Measurements from ENCODE around the gene ICE2. TPM values are rescaled to one million over a fixed set of nuclear protein-coding genes. Genes with fewer than 3 reads are reported as not detected.

Gene ICE2
- 48.2 and 50.3 TPM in 2 replicates for total RNA-seq
- long read RNA-seq, full-length matches to known transcripts: 130 of 211 reads
- long read RNA-seq, partial matches to known transcripts: 52 of 211 reads
- long read RNA-seq, other reads (novel, unspliced or antisense): 29 of 211 reads

- H3K36me3 Mint-ChIP-seq (ENCODE audit: unreplicated experiment): peaks cover 10% of the 10 kb centered on the region
- peak; percentile 97 for DNase-seq (ENCODE audit: extremely low spot score, unreplicated experiment)
- no peak for TF ChIP-seq CTCF (IDR thresholded peaks at IDR 0.05)
- H3K9me3 Mint-ChIP-seq (ENCODE audit: unreplicated experiment): no peaks in the 10 kb centered on the region
- H3K27me3 Mint-ChIP-seq (ENCODE audit: unreplicated experiment): peaks cover 2% of the 10 kb centered on the region
- peak within 1 kb of the TSS; percentile 88 for H3K4me3 Mint-ChIP-seq (ENCODE audit: unreplicated experiment)
- peaks cover 32% of the 10 kb centered on the region for H3K4me1 Mint-ChIP-seq (ENCODE audit: unreplicated experiment)
- H3K27ac Mint-ChIP-seq (ENCODE audit: unreplicated experiment): peak within 1 kb of the TSS; percentile 97
Measured at GRCh38 chr15:60478566-60479360, at the start of gene ICE2. Gene ICE2 (minus strand): TSS chr15:60479142. CDS start chr15:60477977, 1,165 bp downstream.

GRCh38 chr15:60528530-60528929 lies 49.6 kb upstream of the ICE2 start:
- Mint-ChIP-seq H3K36me3 (ENCODE audit: unreplicated experiment) (peaks cover 20% of the 10 kb centered on the region), H3K4me1 (ENCODE audit: unreplicated experiment) (peaks cover 11% of the 10 kb centered on the region), H3K27me3 (ENCODE audit: unreplicated experiment) (no peaks in the 10 kb centered on the region), H3K4me3 (ENCODE audit: unreplicated experiment) (no peak overlapping the region), H3K27ac (ENCODE audit: unreplicated experiment) (no peak overlapping the region), H3K9me3 (ENCODE audit: unreplicated experiment) (no peaks in the 10 kb centered on the region)
- TF ChIP-seq CTCF (IDR thresholded peaks at IDR 0.05): no peak
- no peak for DNase-seq (ENCODE audit: extremely low spot score, unreplicated experiment)

GRCh38 chr15:60527456-60527855 lies 48.5 kb upstream of the ICE2 start:
- no peaks in the 10 kb centered on the region for H3K9me3 Mint-ChIP-seq (ENCODE audit: unreplicated experiment)
- H3K4me3 Mint-ChIP-seq (ENCODE audit: unreplicated experiment): no peak overlapping the region
- H3K27ac Mint-ChIP-seq (ENCODE audit: unreplicated experiment): no peak overlapping the region
- no peak for DNase-seq (ENCODE audit: extremely low spot score, unreplicated experiment)
- no peaks in the 10 kb centered on the region for H3K27me3 Mint-ChIP-seq (ENCODE audit: unreplicated experiment)
- TF ChIP-seq CTCF (IDR thresholded peaks at IDR 0.05): no peak
- peaks cover 15% of the 10 kb centered on the region for H3K4me1 Mint-ChIP-seq (ENCODE audit: unreplicated experiment)
- H3K36me3 Mint-ChIP-seq (ENCODE audit: unreplicated experiment): peaks cover 22% of the 10 kb centered on the region

- Mint-ChIP-seq H3K27ac (ENCODE audit: unreplicated experiment) (no peak overlapping the region), H3K9me3 (ENCODE audit: unreplicated experiment) (no peaks in the 10 kb centered on the region), H3K4me1 (ENCODE audit: unreplicated experiment) (peaks cover 15% of the 10 kb centered on the region), H3K27me3 (ENCODE audit: unreplicated experiment) (no peaks in the 10 kb centered on the region), H3K4me3 (ENCODE audit: unreplicated experiment) (no peak overlapping the region), H3K36me3 (ENCODE audit: unreplicated experiment) (peaks cover 22% of the 10 kb centered on the region)
- no peak for TF ChIP-seq CTCF (IDR thresholded peaks at IDR 0.05)
- no peak for DNase-seq (ENCODE audit: extremely low spot score, unreplicated experiment)
Measured at GRCh38 chr15:60526127-60526616, 47.2 kb upstream of the ICE2 start.

- TF ChIP-seq CTCF (IDR thresholded peaks at IDR 0.05): no peak
- DNase-seq (ENCODE audit: extremely low spot score, unreplicated experiment): no peak
- H3K36me3 Mint-ChIP-seq (ENCODE audit: unreplicated experiment): peaks cover 19% of the 10 kb centered on the region
- H3K4me3 Mint-ChIP-seq (ENCODE audit: unreplicated experiment): no peak overlapping the region
- peaks cover 19% of the 10 kb centered on the region for H3K4me1 Mint-ChIP-seq (ENCODE audit: unreplicated experiment)
- H3K27ac Mint-ChIP-seq (ENCODE audit: unreplicated experiment): no peak overlapping the region
- no peaks in the 10 kb centered on the region for H3K27me3 Mint-ChIP-seq (ENCODE audit: unreplicated experiment)
- no peaks in the 10 kb centered on the region for H3K9me3 Mint-ChIP-seq (ENCODE audit: unreplicated experiment)
Measured at GRCh38 chr15:60525341-60526039, 46.5 kb upstream of the ICE2 start.

Data from osteocyte (in vitro differentiated cells).